ENCODE measurements around the gene TCEA3.

DNA sequence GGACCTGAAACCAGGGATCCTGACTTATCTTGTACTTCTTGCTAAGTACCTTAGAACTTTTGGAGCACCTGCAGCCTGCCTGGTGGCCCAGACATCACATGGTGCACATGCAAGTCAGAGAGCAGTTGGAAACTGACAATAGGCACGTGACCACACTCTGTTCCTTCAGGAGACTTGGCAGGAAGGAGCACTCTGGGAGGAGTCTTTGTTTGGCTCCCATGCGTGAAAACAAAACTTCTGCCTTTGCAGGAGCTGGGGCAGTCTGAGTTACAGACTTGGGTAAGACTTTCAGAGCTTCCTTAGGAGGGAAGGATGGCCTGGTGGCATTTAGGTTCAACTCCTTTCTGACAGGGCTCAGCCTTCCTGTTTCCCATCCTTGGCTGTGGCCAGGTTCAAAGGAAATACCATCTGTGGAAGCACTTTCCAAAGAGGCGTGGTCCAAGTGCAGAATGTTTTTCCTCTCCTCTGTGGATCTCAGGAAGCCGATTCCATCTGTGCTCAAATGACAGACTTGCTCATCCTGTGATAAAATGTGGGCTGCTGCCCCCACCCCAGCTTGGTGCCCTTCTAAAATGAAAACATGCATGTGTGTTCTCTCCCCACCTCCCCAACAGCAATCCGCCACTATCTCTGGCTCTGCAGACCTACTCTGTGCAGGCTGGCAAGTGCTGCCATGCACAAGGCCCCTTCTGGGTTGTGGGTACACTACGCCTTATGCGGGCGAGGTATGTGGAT is 40.8 kb downstream of the TCEA3 start:
- TF ChIP-seq, protein P1, sequence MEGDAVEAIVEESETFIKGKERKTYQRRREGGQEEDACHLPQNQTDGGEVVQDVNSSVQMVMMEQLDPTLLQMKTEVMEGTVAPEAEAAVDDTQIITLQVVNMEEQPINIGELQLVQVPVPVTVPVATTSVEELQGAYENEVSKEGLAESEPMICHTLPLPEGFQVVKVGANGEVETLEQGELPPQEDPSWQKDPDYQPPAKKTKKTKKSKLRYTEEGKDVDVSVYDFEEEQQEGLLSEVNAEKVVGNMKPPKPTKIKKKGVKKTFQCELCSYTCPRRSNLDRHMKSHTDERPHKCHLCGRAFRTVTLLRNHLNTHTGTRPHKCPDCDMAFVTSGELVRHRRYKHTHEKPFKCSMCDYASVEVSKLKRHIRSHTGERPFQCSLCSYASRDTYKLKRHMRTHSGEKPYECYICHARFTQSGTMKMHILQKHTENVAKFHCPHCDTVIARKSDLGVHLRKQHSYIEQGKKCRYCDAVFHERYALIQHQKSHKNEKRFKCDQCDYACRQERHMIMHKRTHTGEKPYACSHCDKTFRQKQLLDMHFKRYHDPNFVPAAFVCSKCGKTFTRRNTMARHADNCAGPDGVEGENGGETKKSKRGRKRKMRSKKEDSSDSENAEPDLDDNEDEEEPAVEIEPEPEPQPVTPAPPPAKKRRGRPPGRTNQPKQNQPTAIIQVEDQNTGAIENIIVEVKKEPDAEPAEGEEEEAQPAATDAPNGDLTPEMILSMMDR (IDR thresholded peaks at IDR 0.05) = no peak
- peak in 1 of 2 donors; percentile 39 for TF ChIP-seq POLR2AphosphoS5 (IDR thresholded peaks at IDR 0.05)
- no peak for TF ChIP-seq EP300 (IDR thresholded peaks at IDR 0.05)

All from esophagus muscularis mucosa (tissue), 4 donors.